GM19351 (cell line): Measurements from ENCODE around the gene COL18A1.

ENCODE experiments used
- ATAC-seq: cut with Tn5 transposase; IDR thresholded peaks from one replicate; pipeline ENCODE4 v1.9.1; 2021; ENCODE audit warnings: mild to moderate bottlenecking, moderate library complexity; ENCODE audit not compliant: unreplicated experiment

COL18A1 gene

DNA sequence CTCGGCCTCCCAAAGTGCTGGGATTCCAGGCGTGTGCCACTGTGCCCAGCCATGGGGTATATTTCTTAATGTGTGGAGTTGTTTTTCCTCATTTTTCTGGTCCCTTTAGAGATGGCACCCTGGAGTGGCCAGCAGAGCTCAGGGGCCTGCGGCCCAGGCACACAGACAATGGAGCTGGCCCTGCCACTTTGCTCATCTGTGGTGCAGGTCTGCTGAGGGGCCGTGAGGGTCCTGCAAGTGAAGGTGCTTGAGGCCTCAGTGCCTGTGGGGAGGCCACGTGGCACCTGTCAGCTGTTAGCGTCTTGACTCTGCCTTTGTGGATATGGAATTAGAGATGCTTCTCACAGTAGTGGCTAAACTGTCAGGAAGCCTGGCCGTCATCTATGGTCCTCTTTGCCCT is 7.5 kb downstream of the COL18A1 start:
- ATAC-seq = no peak

DNA sequence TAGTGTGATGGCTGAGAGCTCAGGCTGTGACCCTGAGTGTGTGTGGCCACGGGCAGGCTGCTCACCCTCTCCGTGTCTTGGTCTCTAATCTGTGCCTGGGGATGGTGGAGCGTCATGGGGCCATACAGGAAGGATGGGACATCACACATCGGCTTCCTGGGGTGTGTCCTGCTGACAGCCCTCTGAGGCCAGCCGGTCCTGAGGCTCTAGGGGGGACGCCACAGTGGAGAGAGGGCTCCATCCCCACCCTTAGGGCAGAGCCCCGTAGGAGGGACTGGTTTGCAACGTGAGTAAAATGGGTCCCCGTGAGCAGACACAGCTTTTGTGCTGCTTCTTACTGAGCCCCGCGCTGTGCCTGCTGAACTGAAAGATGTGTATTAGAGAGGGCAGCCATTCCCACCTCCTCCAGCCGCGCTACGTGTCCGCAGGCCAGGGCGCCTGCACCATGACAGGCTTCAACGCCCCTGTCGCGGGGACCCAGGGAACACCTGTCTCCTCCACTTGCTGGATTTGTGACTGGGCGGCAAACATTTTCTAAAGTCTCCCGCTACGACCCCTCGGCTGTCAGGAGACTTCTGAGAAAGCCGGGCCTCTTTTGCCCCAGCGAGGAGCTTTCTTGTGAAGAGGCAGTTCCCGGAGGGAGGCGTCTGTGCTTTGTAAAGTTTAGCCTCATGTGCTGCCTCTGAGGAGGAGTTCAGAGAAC is 8.1 kb downstream of the COL18A1 start:
- ATAC-seq = no peak

GRCh38 chr21:45413922-45414321 is 9.0 kb downstream of the COL18A1 start:
- ATAC-seq = no peak

DNA sequence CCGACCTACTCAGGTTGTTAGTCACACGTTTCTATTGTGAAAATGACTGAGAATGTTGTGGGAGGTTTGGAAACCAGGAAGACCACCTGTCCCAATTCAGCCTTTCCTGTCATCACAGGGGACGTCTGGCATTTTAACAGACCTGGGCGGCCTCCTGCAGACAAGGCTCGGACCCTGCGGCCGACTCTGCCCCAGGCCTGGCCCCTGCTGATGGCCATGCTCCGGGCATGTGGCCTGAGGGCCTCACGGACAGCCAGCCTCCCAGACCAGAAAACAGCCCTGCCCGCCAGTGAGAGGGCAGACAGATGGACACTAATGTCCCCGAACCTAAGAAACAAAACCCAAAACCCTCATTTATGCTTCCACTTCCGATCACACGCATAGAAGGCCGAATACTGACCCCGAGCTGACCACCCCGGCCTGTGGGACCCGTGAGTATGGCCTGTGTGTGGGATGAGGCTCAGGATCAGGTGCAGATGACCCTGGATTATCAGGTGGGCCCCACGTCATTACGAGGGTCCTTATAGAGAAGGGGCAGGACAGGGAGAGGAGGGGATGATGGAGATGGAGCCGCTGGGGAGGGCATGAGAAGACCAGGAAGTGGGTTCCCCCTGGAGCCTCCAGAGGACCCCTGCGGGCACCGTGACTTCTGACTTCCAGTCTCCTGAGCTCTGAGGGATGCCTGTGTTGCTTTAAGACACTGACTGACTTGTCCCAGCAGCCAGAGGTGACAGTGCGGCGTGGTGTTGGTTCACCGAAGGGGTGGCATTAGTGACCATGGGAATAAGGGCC is 9.6 kb downstream of the COL18A1 start:
- ATAC-seq = no peak

DNA sequence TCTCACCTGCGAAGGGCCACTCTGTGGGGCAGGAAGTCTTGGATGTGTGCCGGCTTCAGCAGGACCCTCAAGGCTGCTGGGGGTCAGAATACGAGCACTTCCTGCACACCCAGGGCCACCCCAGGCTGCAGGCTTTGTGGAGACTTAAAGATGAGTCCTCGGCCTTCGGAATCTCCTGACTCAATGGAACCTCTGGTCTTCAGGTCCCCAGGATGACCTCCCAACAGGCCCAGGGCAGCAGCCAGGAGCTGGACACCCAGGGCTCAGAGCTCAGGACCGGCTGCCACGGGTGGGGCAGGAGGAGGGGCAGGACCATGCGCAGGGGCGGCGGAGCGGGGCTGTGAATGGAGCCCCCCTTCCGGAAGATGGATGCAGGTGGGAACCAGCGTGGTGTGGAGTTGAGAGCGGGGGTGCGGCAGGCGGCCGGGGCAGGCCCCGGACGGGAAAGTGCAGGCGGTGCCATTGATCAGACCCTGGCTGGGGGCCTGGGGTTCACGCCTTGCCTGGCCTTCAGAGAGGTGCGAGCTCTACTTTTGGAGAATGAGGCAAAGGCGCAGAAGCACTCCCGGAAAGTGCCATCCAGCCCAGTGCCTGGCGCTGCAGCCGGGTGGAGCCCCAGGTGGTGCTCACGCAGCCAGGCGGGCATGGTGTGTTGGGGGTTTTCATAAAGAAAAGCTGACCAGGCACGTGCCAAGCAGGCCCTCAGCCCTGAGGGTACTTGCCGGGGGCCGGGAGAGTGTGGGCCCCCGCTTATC is 10.4 kb downstream of the COL18A1 start:
- ATAC-seq = no peak

DNA sequence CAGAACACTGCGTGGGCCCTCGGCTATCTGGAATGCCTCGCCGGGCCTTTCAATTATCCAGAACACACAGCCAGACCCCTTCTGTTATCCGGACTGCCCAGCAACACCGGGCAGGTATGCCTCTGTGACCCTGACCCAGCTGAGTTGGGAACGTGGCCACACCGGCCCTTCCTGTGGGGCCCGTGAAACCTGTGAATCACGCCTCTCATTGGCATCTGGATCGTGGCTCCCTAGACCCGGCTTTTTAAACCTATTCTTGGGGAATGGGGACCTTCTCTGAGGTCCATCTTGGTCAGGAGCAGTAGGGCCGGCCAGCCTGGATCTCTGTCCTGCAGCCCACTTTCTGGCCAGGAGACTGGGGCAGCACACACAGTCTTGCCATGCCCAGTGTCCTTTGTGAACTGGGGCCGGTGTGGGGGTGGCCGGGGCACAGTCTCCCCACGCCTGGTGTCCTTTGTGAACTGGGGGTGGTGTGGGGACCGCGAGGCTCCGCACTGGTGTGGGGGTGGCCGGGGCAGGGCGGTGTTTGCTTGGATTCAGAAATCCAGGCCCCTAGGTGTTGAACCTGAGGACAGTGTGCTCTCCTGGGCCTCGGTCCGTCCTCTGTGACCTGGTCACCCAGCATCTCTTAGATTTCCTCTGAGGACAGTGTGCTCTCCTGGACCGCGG is 11.1 kb downstream of the COL18A1 start:
- no peak for ATAC-seq

- ATAC-seq = no peak
Measured at GRCh38 chr21:45416620-45417019, 11.7 kb downstream of the COL18A1 start.

DNA sequence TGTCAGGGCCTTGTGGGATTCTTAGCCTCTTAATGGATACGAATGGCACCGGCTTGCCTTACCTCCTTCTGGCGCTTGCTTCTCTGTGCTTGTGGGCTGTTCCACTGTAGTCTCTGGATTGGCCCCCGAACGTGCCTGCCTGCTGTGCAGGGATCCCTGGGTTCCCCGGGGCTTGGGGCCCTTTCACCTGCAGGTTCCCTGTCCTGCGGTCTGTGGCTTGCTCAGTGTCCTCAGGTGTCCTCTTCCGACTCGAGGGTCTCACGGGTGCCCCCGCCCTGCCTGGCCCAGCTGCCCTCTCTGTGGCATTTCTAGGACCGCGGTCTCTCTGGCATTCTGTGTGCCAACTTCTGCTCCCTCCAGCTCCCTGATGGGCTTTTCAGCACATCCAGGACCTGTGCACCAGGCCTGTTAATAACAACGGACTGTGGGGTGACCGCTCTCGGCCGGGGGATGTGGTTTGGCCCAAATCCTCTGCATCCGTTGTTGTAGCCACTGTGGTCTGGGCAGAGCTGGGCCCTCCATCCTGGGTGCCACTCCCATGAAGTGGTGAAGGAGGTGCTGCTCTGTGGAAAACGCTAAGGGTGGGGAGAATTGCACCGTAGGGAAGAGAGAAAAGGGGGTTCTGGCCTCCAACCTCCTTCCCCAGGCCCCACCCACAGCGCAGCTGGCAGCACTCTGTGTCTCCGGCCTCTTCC is 12.4 kb downstream of the COL18A1 start:
- no peak for ATAC-seq

DNA sequence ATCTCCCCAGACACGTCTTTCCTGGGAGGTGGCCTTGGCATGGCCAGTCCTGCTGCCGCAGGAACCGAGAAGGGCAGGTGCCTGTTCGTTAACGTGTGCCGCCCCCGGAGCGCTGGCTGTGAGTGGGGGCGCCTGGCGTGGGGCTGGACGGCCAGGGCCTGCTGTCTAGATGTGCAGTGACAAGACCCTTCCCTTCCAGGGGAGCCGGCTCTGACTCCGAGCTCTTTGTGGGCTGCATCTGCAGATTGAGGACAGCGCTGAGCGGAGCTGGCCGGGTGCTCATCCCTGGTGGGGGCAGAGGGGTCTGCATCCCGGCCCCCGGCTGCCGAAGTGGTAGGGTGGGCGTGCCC is 13.0 kb downstream of the COL18A1 start:
- ATAC-seq = no peak

GRCh38 chr21:45418301-45419071 is 13.5 kb downstream of the COL18A1 start:
- ATAC-seq = no peak

DNA sequence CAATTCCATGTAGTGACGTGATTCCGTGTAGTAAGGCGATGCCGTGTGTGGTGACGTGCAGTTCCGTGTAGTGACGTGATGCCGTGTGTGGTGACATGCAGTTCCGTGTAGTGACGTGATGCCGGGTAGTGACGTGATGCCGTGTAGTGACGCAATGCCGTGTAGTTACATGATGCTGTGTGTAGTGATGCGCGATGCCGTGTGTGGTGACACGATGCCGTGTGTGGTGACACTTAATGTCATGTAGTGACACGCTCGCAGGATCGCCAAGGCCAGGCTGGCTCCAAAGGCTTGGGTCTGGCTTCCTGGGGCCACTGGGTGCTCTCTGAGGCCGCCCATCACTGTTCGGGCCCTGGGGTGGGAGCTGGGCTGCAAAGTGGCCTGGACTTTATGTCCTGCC is 14.2 kb downstream of the COL18A1 start:
- ATAC-seq = no peak

DNA sequence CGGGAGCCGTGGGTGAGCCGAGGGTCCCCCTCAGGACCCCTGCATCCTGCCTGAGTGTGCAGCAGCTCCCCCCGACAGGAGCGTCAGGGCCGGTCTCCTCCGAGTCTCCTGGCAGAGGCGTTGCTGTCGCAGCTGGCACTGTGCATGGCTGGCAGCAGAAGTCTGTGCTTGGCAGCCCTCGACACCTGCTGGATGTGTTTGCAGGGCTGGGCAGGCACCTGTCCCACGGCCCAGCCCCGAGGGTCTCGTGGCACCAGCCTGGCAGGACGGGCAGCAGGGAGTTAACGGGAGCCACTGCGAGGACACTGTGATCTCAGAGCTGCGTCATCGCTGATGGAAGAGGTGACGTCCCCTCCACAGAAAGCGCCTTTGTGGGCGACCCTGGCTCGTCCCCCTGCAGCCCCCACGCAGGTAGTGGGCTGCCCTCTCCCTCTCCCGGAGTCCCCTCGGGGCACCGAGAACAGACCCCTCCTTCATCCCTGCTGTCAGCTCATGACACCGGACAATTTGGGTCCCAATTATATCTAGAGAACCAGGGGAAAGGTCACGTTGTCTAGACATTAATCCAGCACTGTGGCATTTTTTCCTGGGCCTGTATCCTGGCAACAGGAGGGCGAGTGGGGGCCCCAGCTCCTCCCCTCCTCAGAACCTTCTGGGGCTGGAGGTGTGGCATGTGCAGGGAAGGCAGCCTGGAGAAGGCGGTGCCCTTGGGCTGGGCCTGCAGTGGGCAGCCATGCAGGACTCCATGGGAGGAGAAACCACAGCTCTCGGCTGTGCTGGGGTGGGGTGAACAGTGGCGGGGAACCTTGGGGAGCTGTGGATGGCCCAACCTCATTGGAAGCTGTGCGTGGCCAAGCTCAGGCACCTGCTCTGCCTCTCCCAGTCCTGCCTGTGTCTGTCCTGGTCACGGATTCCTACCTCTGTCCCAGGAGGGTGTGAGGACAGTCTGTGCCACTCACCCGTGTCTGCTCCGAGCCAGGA is 15.4 kb downstream of the COL18A1 start:
- ATAC-seq = no peak

GRCh38 chr21:45421071-45421845 is 16.3 kb downstream of the COL18A1 start:
- no peak for ATAC-seq

GRCh38 chr21:45421846-45422775 is 17.1 kb downstream of the COL18A1 start:
- ATAC-seq = no peak

- ATAC-seq = no peak
Measured at GRCh38 chr21:45423201-45423955, 18.4 kb downstream of the COL18A1 start.
